ENCODE measurements around the gene PROK1.
"Not testable (repeated sequence)": the region's sequence is repeated elsewhere in the genome, so short reads cannot be mapped to it uniquely, and the experiment has no call there.

PROK1 gene, protein sequence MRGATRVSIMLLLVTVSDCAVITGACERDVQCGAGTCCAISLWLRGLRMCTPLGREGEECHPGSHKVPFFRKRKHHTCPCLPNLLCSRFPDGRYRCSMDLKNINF

DNA sequence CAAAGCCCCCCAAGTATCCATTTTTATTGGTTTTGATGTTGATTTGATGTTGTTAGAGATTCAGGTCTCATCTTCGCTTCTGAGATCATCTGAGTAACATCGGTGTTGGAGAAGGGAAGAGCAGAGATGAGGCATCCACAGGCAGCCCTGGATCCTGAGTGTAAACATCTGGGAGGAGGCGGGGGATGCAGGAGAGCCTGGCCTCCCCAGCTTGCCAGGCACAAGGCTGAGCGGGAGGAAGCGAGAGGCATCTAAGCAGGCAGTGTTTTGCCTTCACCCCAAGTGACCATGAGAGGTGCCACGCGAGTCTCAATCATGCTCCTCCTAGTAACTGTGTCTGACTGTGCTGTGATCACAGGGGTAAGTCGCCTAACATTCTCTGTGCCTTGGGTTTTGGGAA, at the start of gene PROK1:
Gene PROK1 (plus strand): TSS at position 221 of the 400 bp plus-strand sequence. CDS start 68 bp downstream, at position 289.
- no peak for DNase-seq (ENCODE audit: low read depth, low spot score)

DNA sequence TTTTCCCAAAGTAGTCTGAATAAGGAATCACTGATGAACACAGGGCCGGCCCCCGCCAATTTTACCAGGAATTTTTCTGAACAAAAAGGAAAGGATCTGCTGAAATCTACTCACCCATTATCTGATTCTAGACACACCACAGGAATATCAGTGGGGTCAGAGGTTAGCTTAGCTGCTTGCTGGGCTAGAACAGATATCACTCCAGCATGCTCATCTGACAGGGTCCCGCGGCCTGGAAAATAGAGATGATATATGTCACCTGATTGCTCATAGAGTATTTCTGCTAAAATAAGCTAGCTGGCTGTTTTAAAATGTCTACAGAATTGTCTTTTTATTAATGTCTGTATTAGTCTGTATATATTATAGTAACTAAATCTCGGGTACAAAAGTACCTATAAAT, 47.1 kb upstream of the PROK1 start:
- DNase-seq (ENCODE audit: low read depth, low spot score) = no peak

DNA sequence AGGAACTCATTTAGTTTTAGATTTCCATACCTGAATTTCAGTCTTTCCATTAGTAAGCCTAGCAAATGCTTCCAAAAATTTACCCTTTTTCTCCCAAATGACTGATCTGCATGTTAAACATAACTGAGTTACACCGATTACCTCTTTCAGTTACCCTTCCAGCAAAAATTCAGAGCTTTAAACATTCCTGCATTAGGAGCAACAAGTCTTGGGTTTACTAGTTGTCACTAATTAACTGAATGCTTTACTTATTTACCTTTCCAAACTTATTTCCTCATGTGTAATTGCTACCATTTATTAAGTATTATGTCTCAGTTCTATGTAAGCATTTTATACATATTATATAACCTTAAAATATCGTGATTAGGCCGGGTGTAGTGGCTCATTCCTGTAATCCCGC, 46.5 kb upstream of the PROK1 start:
- no peak for DNase-seq (ENCODE audit: low read depth, low spot score)

DNA sequence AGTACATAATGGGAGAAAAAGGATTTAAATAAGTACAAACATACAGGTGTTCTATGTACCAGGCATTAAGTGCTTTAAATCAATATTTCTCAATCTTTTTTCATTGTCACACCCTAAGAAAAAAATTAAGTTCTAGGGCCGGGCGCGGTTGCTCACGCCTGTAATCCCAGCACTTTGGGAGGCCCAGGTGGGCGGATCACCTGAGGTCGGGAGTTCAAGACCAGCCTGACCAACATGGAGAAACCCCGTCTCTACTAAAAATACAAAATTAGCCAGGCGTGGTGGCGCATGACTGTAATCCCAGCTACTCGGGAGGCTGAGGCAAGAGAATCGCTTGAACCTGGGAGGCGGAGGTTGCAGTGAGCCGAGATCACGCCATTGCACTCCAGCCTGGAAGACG, 44.5 kb upstream of the PROK1 start:
- DNase-seq (ENCODE audit: low read depth, low spot score) = not testable (repeated sequence)

DNA sequence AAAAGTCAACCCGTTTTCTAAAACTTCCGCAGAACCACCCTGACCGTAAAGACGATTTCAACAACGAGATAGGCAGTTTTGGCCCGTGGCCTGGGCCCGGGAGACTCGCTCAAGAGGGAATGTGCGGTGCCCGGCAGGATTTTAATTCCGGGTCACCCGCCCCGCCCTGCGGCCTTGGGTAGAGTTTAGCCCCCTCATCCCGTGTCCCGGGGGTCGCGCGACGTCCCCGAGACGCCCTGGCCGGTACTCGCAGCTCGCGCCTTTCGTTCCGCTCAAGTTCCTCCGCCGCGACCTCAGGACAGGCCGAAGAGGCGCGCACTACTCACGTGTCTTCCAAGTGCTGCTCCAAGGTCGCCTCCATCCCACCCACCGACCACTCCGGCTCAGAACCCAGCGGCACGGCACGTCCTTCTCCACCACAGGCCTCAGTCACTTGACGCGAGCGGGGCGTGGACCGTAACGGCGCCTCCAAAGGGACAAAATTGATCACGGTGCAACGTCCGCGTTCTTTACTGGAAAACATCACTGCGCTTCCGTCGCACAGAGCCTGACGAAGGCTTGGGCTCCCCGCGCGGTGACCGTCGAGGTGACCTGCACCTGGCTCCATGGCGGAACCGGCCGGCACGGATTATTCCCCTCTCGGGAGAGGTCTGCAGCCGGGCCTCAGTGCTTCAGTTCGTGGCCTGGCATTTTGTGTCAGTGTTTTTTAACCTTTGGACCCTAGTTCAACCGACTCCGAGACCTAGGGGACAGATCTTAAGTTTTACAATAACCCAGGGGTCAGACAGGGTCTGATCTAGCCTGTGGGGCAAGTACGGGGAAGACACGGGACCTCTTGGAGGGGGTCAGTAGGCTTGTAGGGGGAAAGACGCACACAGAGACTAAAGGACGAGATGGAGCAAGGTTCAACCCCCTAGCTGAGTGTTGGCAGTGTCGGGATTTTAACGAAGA, 43.4 kb upstream of the PROK1 start, which contains the start of gene LAMTOR5:
Gene LAMTOR5 (minus strand): TSS at position 435 of the 951 bp plus-strand sequence. CDS start 74 bp downstream, at position 361.
- peak; percentile 76 for DNase-seq (ENCODE audit: low read depth, low spot score)

DNA sequence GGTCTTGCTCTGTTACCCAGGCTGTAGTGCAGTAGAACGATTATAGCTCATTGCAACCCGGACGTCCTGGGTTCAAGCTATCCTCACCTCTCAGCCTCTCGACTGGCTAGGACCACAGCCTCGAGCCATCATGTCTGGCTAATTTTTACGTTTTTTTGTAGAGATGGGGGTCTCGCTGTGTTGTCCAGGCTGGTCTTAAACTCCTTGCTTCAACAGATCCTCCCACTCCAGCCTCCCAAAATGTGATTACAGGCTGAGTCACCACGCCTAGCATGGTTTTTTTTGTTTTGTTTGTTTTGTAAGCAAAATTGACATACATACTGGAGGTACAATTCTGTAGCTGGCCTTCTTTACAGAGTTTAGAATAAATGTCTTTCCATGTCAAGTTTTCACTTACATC, 42.5 kb upstream of the PROK1 start:
- DNase-seq (ENCODE audit: low read depth, low spot score) = no peak

DNA sequence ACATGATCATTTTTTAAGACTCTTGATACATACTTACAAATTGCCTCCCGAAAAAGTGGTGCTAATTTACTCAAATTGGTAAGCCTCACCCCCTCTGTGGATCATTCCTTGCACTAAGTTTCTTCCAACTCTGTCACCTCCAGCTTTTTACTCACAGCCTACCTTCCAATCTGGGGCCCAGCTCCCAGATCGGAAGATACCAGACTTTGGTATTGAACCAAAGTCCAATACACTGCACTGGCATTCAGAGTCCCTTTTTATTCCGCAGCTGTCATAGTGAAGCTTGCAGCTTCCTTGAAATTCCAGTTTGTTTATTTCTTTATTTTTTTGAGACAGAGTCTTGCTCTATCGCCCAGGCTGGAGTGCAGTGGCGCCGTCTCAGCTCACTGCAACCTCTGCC, 41.6 kb upstream of the PROK1 start:
- DNase-seq (ENCODE audit: low read depth, low spot score) = no peak

DNA sequence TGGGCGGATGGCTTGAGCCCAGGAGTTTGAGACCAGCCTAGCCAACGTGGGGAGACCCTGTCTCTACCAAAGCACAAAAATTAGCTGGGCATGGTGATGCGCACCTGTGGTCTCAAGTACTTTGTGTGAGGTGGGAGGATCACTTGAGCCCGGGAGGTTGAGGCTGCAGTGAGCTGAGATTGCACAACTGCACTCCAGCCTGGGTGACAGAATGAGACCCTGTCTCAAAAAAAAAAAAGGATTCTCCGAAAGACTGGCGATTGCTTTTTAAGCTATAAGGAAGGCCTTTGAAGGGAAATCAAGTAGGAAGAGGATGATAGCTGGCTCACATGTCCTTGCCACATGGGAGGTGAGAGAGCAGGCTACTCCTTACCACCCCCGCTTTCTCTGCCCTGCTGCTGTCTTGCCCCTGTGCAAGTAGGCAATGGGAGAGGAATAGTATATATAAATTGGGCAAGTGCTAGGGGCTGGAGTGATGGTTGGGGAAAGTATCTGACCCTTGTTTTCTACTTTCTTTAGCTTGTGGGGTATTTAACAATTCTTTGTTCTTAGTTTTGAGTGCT, 39.7 kb upstream of the PROK1 start:
- no peak for DNase-seq (ENCODE audit: low read depth, low spot score)

DNA sequence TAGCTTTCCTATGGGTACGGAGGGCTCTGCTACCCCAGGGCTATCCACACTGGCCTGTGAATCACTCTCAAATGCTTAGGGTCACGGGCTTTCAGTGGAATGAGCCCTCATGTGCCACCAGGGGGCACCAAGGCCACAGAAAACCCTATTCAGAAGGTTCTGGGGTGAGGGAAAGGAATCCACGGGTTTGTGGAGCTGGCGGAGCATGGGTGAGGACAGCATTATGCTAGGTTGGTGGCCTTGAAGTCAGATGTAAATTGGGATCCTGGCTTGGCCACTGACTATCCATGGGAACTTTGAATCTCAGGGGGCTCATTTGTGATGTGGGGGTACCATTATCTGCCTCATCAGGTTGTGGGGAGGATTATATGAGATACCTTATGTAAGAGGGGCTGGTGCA, 38.4 kb upstream of the PROK1 start:
- DNase-seq (ENCODE audit: low read depth, low spot score) = no peak

DNA sequence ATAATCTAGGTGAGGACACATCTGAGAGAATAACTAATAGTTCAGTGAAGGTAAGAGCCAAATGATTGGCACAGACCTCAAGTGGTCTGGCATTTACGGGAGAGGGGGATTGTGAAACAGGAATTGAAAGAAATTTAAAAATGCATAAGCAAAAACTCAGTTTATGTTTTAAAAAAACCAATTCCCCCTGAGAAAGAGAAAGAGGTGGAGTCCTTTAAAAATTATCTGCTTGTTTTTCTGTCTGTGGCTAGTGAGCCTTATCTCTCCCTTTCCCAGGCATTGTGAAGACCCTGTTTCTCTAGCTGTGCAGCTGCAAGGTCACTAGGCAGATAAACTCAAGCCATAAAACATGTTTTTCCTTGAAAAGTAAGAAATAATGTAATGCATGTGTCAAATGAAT, 37.9 kb upstream of the PROK1 start:
- not testable (repeated sequence) for DNase-seq (ENCODE audit: low read depth, low spot score)

DNA sequence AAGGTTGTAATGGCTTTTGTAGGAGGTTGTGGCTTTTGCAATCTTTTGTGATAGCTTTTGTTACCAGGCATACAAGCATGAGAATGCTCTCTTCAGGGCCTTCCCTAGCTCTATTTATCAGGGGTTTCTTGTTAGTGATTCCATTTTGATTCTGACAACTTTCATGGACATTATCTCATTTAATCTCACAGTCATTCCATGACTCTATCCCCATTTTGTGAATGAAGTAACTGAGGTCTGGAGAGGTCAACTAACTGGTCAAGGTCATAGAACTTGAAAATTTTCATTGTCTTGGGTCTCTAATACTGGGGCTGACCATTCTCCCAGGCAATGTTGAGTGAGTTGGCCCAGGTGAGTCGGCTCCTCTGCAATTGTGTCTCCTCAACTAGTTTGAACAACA, 32.2 kb upstream of the PROK1 start:
- DNase-seq (ENCODE audit: low read depth, low spot score) = no peak

DNA sequence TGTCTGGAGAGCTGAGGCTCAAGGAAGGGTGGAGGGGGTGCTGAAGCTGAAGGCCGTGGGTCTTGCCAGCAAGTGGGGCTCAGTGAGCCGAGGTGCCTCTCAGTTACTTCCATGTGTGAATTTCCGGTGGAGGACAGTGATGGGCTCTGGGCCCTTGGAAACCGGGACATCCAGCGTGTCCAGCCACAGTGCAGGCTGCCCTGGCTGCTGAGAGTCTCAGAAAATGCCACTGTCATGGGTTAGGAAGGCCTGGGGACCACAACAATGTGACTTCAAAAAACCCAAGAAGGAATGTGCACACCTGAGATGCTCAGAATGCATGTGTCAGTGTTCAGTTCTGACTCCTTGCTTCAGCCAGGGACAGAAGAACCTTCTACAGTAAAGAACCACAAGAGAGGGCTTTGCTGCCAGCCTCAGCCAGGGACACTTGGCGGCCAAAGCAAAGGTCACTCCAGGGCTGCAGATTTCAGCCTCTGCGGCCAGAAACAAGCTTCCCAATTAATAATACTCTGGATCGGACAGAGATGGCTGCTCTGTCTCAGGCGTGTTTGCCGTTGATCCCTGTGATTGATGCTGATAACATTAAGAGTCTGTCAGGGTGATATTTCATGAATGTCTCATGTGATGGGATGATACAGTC, 30.8 kb upstream of the PROK1 start:
- DNase-seq (ENCODE audit: low read depth, low spot score) = no peak

DNA sequence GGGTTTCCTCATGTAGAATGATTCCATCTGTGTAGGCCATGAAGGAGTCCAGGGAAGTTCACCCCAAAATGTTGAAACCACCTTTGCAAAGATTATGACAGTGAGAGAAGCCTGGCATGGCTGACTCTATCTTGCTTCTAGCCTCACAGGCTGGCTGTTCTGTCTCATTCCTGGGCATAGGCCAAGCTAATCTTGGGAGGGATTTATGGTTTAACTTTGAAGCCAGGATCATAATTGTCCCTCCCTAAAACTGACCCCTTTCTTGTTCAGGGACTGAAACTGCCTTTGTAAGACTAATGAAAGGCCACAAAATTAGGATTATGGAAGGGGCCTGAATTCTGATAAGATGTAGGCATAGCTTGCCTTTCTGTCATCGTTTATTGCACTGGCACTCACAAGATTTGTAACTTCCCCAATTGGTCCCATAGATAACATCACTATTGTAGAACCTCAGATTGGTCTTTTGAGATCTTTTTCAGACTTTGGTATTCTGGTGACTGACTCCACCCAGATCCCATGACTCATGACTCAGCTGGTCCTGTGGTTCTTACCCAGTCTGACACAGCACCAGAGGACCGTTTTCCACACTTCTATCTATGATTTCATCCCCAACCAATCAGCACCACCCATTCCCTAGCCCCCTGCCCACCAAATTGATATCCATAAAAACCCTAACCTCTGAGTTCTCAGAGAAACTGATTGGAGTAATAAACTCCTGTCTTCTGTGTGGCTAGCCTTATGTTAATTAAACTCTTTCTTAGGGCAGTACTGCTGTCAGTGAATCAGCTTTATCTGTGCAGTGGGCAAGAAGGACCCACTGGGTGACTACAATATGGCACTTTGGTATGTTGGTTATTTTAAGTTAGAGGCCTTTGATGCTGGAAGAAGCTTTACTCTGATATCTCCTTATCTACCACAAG, 29.8 kb upstream of the PROK1 start:
- DNase-seq (ENCODE audit: low read depth, low spot score) = no peak

DNA sequence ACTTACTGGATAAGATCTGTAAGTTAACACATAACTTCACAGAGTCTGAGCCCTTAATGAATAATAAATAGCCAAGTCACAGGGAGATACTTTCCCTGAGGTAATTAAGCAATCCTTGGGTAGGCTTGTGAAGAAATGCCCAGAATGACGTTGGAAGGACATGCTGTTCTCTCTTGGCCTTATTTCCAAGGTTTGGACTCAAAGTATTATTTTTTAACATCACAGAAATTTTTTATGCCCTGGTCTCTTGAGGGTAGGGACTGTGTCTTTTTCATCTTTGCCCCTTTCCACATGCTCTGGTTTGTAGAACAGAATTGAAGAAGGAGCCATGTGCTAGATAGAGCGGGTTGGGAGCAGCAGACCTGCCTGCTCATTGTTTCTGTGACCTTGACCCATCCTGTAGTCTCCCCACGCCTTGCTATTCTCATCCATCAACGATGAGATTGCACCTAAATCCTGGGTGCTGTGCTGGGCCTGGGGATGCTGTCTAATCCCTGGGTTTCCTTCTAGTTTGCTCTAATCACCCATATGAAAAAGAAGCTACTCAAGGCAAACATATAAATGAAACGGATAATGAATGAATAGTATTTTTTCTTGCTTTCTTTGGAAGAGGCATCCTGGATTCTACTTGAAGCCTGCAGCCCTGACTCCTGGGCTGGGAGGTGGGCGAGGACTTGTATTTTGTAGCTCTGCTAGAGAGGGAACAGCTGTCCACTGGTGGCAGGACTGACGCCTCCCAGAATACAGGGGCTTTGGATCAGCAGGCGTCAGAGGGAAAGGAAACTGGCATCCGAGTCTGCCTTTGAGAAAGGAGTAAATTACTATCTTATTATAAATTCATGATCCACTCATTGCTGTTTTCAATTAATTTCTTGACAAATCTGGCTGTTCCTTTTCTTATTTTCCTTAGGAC, 26.0 kb upstream of the PROK1 start:
- DNase-seq (ENCODE audit: low read depth, low spot score) = no peak

DNA sequence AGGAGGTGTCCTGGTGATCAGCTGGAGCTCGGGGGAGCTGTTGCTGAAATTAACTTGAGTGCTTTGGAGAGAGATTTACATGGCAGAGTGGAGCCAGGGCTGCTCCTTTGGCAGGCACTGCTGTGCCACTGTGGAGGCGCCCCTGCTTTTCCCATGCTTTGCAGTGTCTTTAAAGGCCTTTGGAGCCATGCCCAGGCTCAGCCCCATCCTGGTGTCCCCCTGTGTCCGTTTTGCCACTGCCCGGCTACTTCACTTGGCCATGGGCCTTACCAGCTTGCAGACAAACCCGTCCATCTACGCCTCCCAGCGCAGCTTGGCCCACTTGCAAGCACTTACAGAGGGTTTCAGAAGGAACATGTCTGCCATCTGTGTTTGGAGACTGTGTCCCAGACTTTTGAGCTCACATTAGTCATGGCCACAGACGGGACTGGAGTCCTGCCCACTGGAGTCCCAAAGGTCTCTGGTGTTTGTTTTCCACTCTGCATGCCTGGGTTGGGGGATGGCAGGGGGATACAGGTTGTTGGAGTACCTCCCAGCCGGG, 25.3 kb upstream of the PROK1 start:
- DNase-seq (ENCODE audit: low read depth, low spot score) = no peak

DNA sequence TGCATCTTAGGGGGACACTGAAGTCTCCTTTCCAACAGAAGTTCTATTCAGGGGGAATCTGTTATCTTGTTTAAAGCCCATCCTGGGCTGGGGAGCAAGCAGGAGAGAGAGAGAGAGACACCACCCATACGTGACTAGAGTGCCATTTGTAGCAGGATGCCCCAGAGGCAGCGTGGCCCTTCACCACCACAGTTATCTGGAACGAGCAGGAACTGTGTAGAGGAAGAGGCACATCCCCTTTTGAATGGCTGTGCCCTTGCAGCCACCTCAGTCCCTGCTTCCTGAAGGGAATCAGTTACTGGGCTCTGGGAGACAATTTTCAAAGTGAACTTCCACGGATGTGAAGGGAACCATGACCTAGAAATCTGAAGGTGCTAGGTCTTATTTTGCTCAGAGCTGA, 24.1 kb upstream of the PROK1 start:
- DNase-seq (ENCODE audit: low read depth, low spot score) = no peak

DNA sequence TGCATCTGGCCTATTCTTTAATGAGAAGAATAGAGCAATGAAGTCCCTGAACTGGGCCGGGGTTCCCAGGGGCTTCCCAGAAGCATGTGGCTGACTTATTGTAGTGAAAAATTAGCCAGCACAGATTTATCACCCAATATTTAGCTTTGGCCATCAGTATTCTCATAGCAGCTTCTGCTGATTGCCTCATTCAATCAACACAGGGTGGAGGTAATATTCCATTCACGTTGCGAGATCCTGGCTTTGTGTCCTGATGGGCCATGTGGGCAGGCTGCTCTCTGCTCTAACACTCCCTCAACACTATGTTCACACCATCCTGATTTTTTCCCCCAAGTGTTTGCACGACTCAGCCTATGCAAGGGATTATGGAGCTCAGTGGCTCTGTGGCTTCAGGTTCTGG, 22.0 kb upstream of the PROK1 start:
- no peak for DNase-seq (ENCODE audit: low read depth, low spot score)

DNA sequence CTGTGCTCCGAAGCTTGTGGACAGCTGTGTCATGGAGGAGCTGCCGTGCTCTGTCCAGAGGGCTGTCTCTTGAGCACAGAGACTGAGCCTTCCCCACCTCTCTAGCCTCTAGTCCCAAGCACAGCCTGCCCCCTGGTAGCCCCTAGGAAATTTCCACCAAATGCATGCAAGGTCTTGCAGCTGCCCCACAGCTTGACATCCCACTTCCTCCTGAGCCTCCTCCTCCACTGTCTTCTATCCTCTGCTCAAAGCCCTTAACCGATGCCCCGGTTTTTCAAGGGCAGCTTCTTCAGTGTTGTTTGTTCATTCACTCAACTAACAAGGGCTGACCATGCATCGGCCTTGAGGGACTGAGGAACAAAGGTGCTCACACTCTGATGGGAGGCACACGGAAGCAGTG, 20.6 kb upstream of the PROK1 start:
- DNase-seq (ENCODE audit: low read depth, low spot score) = no peak

DNA sequence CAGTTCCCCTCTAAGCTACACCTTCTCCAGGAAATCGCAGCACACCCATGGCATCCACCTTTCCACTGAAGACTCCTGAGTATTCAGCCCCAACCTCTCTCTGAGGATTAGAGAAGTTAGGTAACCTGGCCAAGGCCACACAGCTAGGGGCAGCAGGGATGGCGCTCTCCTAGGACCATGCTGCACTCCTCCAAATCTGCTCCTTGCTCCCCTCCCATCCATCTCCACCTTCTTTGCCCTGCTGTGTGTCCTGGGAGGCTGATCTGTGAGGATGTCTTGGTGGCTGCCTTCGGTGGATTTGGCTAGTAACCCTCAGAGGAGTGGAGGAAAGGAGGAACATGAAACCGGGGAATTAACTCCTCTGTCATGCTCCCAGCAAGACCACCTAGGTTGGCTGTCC, 20.0 kb upstream of the PROK1 start:
- no peak for DNase-seq (ENCODE audit: low read depth, low spot score)

DNA sequence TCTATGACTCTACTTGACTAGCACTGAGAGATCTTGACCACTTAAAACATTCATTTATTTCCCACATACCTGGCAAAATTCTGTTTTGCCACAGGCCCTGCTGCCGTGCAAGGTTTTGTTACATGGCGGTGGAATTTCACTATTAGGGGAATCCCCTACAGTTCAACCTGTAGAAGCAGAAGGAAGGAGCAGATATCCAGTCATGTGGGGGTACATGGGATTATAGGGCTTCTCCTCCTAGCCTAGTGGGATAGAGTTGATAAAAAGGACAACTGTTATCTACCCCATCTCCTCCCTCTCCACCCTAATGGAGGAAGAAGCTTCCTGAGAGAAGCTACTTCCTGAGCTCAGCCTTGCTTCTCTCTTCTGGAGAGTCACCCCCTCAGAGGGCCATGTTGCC, 17.7 kb upstream of the PROK1 start:
- DNase-seq (ENCODE audit: low read depth, low spot score) = no peak
